WTC11 (cell line): ENCODE measurements around the gene ERC2. TPM values are rescaled to one million over a fixed set of nuclear protein-coding genes. Genes with fewer than 3 reads are reported as not detected.

Experiments used
- ATAC-seq: fragments of 200-7000 bp; cut with Tn5 transposase; 2 replicates; pipeline ENCODE4 v1.10.0; 2021; ENCODE audit warnings: mild to moderate bottlenecking, moderate library complexity
- CTCF ChIA-PET: fragments of 300-600 bp; sonication (Branson Sonifier 250); formaldehyde crosslinking; loops from one replicate; lab custom pipeline; 2021; ENCODE audit warnings: antibody characterized with exemption; lab: Charles Lee
- POLR2A ChIA-PET: fragments of 350-600 bp; sonication (Branson Sonifier 250); formaldehyde crosslinking; loops from one replicate; lab custom pipeline; 2021; ENCODE audit warnings: antibody characterized with exemption; lab: Charles Lee
- DNase-seq: peaks from one replicate; pipeline ENCODE4 v3.0.0; 2021; ENCODE audit warnings: low spot score
- H3K27ac Mint-ChIP-seq: 2 replicates; pipeline ENCODE4 v1.8.0; 2021; ENCODE audit warnings: mixed read lengths
- H3K27me3 Mint-ChIP-seq: 2 replicates; pipeline ENCODE4 v1.8.0; 2021; ENCODE audit warnings: low read depth, mild to moderate bottlenecking, moderate library complexity, mixed read lengths
- H3K36me3 Mint-ChIP-seq: 2 replicates; pipeline ENCODE4 v1.8.0; 2021; ENCODE audit warnings: mixed read lengths
- H3K4me1 Mint-ChIP-seq: 2 replicates; pipeline ENCODE4 v1.8.0; 2022; ENCODE audit warnings: mixed read lengths
- H3K4me3 Mint-ChIP-seq: 2 replicates; pipeline ENCODE4 v1.8.0; 2021; ENCODE audit warnings: mild to moderate bottlenecking, moderate library complexity, mixed read lengths
- H3K9me3 Mint-ChIP-seq: 2 replicates; pipeline ENCODE4 v1.8.0; 2021; ENCODE audit warnings: mixed read lengths
- ETV6 ChIP-seq: sonication (generic); formaldehyde crosslinking; IDR thresholded peaks from 2 replicates; pipeline ENCODE4 v1.8.1; 2022; ENCODE audit warnings: mild to moderate bottlenecking, missing genetic modification reagents
- FOXK1 ChIP-seq: sonication (generic); formaldehyde crosslinking; IDR thresholded peaks from 2 replicates; pipeline ENCODE4 v1.8.0; 2022; ENCODE audit warnings: mild to moderate bottlenecking, moderate library complexity, missing genetic modification reagents
- FOXP1 ChIP-seq: sonication (generic); formaldehyde crosslinking; IDR thresholded peaks from 2 replicates; pipeline ENCODE4 v1.8.0; 2022; ENCODE audit warnings: missing genetic modification reagents, mild to moderate bottlenecking, moderate library complexity, borderline replicate concordance
- GABPB1 ChIP-seq: sonication (generic); formaldehyde crosslinking; IDR thresholded peaks from 2 replicates; pipeline ENCODE4 v1.8.1; 2023; ENCODE audit warnings: mild to moderate bottlenecking, missing genetic modification reagents
- GTF2I ChIP-seq: fragments of 250-450 bp; sonication (Bioruptor Pico); conservative IDR thresholded peaks from 2 replicates; pipeline ENCODE4 v1.4.0; 2021; ENCODE audit warnings: mild to moderate bottlenecking
- JAZF1 ChIP-seq: fragments of 250-450 bp; sonication (Bioruptor Pico); IDR thresholded peaks from 2 replicates; pipeline ENCODE4 v1.9.0; 2021; ENCODE audit warnings: moderate library complexity, mild to moderate bottlenecking, inconsistent platforms
- KAT7 ChIP-seq: sonication (generic); formaldehyde crosslinking; IDR thresholded peaks from 2 replicates; pipeline ENCODE4 v1.8.1; 2023; ENCODE audit warnings: missing genetic modification reagents, mild to moderate bottlenecking, borderline replicate concordance
- MXD4 ChIP-seq: fragments of 250-450 bp; sonication (Bioruptor Pico); IDR thresholded peaks from 2 replicates; pipeline ENCODE4 v1.8.0; 2021; ENCODE audit warnings: mild to moderate bottlenecking, moderate library complexity, borderline replicate concordance
- NFYB ChIP-seq: sonication (generic); formaldehyde crosslinking; conservative IDR thresholded peaks from 2 replicates; pipeline ENCODE4 v1.8.0; 2022; ENCODE audit warnings: low read depth, missing genetic modification reagents
- NR3C1 ChIP-seq: sonication (generic); formaldehyde crosslinking; conservative IDR thresholded peaks from 2 replicates; pipeline ENCODE4 v1.8.1; 2023; ENCODE audit warnings: low read depth, mild to moderate bottlenecking, missing genetic modification reagents
- SOX15 ChIP-seq: fragments of 250-450 bp; sonication (Bioruptor Pico); IDR thresholded peaks from 2 replicates; pipeline ENCODE4 v1.9.0; 2021; ENCODE audit warnings: mild to moderate bottlenecking
- TP53 ChIP-seq: sonication (generic); formaldehyde crosslinking; IDR thresholded peaks from 2 replicates; pipeline ENCODE4 v1.8.1; 2023; ENCODE audit warnings: mild to moderate bottlenecking, missing genetic modification reagents
- ZNF317 ChIP-seq: sonication (generic); formaldehyde crosslinking; IDR thresholded peaks from 2 replicates; pipeline ENCODE4 v1.8.1; 2023; ENCODE audit warnings: low read depth, mild to moderate bottlenecking, moderate library complexity, missing genetic modification reagents, borderline replicate concordance
- total RNA-seq: library from RNA; stranded (reverse); gene quantifications from 3 replicates; pipeline ENCODE4 v1.2.3, GENCODE V29; 2021
- TF ChIP-seq, protein P1 (sequence below): sonication (generic); formaldehyde crosslinking; IDR thresholded peaks from 2 replicates; pipeline ENCODE4 v1.8.1; 2023; ENCODE audit warnings: mild to moderate bottlenecking, missing genetic modification reagents
- TF ChIP-seq, protein P2 (sequence below): sonication (generic); formaldehyde crosslinking; IDR thresholded peaks from 2 replicates; pipeline ENCODE4 v1.8.0; 2023; ENCODE audit warnings: missing genetic modification reagents, mild to moderate bottlenecking, borderline replicate concordance
- TF ChIP-seq, protein P3 (sequence below): sonication (generic); formaldehyde crosslinking; IDR thresholded peaks from 2 replicates; pipeline ENCODE4 v1.8.0; 2023; ENCODE audit warnings: missing genetic modification reagents
- TF ChIP-seq, protein P4 (sequence below): sonication (generic); formaldehyde crosslinking; conservative IDR thresholded peaks from 2 replicates; pipeline ENCODE4 v1.8.1; 2023; ENCODE audit warnings: mild to moderate bottlenecking, low read depth, missing genetic modification reagents, moderate library complexity

ERC2 gene
- total RNA-seq, 1 experiment from 2014 or later, result 23.5 TPM

DNA sequence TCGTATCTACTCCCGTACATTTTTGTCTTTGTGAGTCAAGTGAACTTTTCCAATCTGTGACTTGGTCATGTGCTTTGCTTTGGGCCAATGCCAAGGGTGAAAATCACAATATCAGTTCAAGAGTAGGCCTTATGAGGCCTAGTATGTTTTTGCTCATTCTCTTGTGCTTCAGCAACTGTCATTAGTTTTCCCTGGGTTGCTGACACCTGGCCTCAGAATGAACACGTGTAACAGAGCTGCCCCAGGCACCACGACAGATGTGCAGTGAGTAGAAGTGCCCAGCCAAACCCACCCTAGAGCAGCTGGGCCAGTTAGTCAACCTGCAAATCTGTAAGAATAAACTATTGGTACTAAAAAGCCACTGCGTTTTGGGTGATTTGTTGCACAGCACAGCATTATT lies 520.9 kb downstream of the ERC2 start (continued):
- TF ChIP-seq ZNF317 (CRISPR knock-in tag), result no peak
- TF ChIP-seq FOXK1 (CRISPR knock-in tag), result no peak
- TF ChIP-seq FOXP1 (CRISPR knock-in tag), result no peak
- TF ChIP-seq GTF2I (CRISPR knock-in tag), result no peak

DNA sequence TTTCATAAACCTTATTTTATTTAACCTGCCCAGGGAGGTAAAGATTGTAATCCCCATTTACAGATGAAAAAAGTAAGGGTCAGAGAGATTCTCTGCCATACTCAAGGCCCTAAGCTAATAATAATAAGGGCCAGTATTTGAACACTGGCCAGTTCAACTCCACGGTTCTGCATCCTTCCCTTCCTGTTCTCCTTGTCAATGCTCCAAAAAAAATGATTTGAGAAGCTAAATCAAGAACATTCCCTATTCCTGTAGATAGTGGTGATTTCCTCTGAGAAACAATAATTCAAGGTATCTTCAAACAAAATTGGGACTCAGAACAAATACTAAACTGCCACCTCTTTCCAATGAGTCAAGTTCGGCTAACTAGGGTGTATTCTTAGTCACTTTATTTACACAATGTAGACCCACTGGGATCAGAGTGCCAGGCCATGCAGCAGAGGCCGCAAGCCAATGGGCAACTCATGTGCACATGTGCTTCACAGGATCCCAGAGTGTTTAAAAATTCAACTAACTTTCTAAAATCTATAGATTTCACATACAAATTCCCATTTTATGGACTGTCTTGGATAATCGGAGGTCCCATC lies 521.6 kb downstream of the ERC2 start:
- no peaks in the 10 kb centered on the region for H3K4me1 Mint-ChIP-seq
- no peaks in the 10 kb centered on the region for H3K36me3 Mint-ChIP-seq
- DNase-seq, result no peak
- no peak for TF ChIP-seq NFYB (CRISPR knock-in tag)
- TF ChIP-seq JAZF1, result no peak
- no peak for TF ChIP-seq KAT7 (CRISPR knock-in tag)
- TF ChIP-seq, protein P1, sequence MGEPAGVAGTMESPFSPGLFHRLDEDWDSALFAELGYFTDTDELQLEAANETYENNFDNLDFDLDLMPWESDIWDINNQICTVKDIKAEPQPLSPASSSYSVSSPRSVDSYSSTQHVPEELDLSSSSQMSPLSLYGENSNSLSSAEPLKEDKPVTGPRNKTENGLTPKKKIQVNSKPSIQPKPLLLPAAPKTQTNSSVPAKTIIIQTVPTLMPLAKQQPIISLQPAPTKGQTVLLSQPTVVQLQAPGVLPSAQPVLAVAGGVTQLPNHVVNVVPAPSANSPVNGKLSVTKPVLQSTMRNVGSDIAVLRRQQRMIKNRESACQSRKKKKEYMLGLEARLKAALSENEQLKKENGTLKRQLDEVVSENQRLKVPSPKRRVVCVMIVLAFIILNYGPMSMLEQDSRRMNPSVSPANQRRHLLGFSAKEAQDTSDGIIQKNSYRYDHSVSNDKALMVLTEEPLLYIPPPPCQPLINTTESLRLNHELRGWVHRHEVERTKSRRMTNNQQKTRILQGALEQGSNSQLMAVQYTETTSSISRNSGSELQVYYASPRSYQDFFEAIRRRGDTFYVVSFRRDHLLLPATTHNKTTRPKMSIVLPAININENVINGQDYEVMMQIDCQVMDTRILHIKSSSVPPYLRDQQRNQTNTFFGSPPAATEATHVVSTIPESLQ (CRISPR knock-in tag), result no peak
- no peak for TF ChIP-seq FOXK1 (CRISPR knock-in tag)
- TF ChIP-seq MXD4, result no peak
- TF ChIP-seq TP53 (CRISPR knock-in tag), result no peak
- TF ChIP-seq, protein P2, sequence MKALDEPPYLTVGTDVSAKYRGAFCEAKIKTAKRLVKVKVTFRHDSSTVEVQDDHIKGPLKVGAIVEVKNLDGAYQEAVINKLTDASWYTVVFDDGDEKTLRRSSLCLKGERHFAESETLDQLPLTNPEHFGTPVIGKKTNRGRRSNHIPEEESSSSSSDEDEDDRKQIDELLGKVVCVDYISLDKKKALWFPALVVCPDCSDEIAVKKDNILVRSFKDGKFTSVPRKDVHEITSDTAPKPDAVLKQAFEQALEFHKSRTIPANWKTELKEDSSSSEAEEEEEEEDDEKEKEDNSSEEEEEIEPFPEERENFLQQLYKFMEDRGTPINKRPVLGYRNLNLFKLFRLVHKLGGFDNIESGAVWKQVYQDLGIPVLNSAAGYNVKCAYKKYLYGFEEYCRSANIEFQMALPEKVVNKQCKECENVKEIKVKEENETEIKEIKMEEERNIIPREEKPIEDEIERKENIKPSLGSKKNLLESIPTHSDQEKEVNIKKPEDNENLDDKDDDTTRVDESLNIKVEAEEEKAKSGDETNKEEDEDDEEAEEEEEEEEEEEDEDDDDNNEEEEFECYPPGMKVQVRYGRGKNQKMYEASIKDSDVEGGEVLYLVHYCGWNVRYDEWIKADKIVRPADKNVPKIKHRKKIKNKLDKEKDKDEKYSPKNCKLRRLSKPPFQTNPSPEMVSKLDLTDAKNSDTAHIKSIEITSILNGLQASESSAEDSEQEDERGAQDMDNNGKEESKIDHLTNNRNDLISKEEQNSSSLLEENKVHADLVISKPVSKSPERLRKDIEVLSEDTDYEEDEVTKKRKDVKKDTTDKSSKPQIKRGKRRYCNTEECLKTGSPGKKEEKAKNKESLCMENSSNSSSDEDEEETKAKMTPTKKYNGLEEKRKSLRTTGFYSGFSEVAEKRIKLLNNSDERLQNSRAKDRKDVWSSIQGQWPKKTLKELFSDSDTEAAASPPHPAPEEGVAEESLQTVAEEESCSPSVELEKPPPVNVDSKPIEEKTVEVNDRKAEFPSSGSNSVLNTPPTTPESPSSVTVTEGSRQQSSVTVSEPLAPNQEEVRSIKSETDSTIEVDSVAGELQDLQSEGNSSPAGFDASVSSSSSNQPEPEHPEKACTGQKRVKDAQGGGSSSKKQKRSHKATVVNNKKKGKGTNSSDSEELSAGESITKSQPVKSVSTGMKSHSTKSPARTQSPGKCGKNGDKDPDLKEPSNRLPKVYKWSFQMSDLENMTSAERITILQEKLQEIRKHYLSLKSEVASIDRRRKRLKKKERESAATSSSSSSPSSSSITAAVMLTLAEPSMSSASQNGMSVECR (CRISPR knock-in tag), result no peak
- TF ChIP-seq, protein P3, sequence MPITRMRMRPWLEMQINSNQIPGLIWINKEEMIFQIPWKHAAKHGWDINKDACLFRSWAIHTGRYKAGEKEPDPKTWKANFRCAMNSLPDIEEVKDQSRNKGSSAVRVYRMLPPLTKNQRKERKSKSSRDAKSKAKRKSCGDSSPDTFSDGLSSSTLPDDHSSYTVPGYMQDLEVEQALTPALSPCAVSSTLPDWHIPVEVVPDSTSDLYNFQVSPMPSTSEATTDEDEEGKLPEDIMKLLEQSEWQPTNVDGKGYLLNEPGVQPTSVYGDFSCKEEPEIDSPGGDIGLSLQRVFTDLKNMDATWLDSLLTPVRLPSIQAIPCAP (CRISPR knock-in tag), result no peak
- TF ChIP-seq ETV6 (CRISPR knock-in tag), result no peak
- TF ChIP-seq, protein P4, sequence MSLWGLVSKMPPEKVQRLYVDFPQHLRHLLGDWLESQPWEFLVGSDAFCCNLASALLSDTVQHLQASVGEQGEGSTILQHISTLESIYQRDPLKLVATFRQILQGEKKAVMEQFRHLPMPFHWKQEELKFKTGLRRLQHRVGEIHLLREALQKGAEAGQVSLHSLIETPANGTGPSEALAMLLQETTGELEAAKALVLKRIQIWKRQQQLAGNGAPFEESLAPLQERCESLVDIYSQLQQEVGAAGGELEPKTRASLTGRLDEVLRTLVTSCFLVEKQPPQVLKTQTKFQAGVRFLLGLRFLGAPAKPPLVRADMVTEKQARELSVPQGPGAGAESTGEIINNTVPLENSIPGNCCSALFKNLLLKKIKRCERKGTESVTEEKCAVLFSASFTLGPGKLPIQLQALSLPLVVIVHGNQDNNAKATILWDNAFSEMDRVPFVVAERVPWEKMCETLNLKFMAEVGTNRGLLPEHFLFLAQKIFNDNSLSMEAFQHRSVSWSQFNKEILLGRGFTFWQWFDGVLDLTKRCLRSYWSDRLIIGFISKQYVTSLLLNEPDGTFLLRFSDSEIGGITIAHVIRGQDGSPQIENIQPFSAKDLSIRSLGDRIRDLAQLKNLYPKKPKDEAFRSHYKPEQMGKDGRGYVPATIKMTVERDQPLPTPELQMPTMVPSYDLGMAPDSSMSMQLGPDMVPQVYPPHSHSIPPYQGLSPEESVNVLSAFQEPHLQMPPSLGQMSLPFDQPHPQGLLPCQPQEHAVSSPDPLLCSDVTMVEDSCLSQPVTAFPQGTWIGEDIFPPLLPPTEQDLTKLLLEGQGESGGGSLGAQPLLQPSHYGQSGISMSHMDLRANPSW, result no peak
- no peak for TF ChIP-seq GABPB1 (CRISPR knock-in tag)
- TF ChIP-seq SOX15 (CRISPR knock-in tag), result no peak
- no peak for TF ChIP-seq NR3C1
- CTCF ChIA-PET, result interaction anchor here (2.8 kb wide), 1 partner anchor 305 kb away, joined by 10 read pairs; no protein-coding TSS in a partner anchor
- H3K27me3 Mint-ChIP-seq, result no peaks in the 10 kb centered on the region
- POLR2A ChIA-PET, result no interaction called here
- no peak for ATAC-seq
- no peak overlapping the region for H3K4me3 Mint-ChIP-seq
- H3K27ac Mint-ChIP-seq, result no peak overlapping the region
- no peaks in the 10 kb centered on the region for H3K9me3 Mint-ChIP-seq
